CD14-positive monocyte (primary cell): ENCODE measurements around the gene ADSL. TPM values are rescaled to one million over a fixed set of nuclear protein-coding genes. Genes with fewer than 3 reads are reported as not detected.

Experiments used
- DNase-seq, 3 donors: peaks; one replicate each; pipeline ENCODE4 v3.0.0-alpha.2; 2011 to 2022
- H2AFZ ChIP-seq: 2 replicates; pipeline ENCODE4 v1.6.0; 2012; ENCODE audit warnings: mild to moderate bottlenecking, low read depth, low read length, inconsistent platforms; ENCODE audit not compliant: insufficient read depth, poor library complexity, severe bottlenecking
- H3K27ac ChIP-seq, 2 donors: 1 replicate in 1 of 2; 2 replicates in 1 of 2; pipeline ENCODE4 v1.5.1; 2012 to 2013; ENCODE audit warnings: low read length in 2 of 2, control low read depth in 1 of 2, inconsistent platforms in 1 of 2, low read depth in 1 of 2, mild to moderate bottlenecking in 1 of 2
- H3K27me3 ChIP-seq, 2 donors: one replicate each; pipeline versions ENCODE4 v1.6.0 to v1.6.1; 2011 to 2013; ENCODE audit warnings: low read length in 2 of 2; ENCODE audit not compliant: control insufficient read depth in 2 of 2, insufficient read depth in 2 of 2
- H3K36me3 ChIP-seq, 2 donors: replicated peaks in 1 of 2; 1 replicate in 1 of 2; 2 replicates in 1 of 2; pipeline versions ENCODE4 v1.5.1 to v1.6.1; 2012 to 2013; ENCODE audit warnings: low read length in 2 of 2, control low read depth in 1 of 2, inconsistent platforms in 1 of 2, mild to moderate bottlenecking in 1 of 2; ENCODE audit not compliant: insufficient read depth in 2 of 2, control insufficient read depth in 1 of 2
- H3K4me1 ChIP-seq, 2 donors: 1 replicate in 1 of 2; 2 replicates in 1 of 2; pipeline versions ENCODE4 v1.5.1 to v1.6.1; 2012 to 2013; ENCODE audit warnings: low read length in 2 of 2, control low read depth in 1 of 2, inconsistent platforms in 1 of 2, mild to moderate bottlenecking in 1 of 2, moderate library complexity in 1 of 2; ENCODE audit not compliant: insufficient read depth in 2 of 2, control insufficient read depth in 1 of 2
- H3K4me2 ChIP-seq: replicated peaks from 2 replicates; pipeline ENCODE3; 2012; ENCODE audit warnings: low read length, moderate library complexity, mild to moderate bottlenecking; ENCODE audit not compliant: poor library complexity, severe bottlenecking; ENCODE audit errors: extremely low read depth
- H3K4me3 ChIP-seq, 3 experiments: fragments of 200-600 bp in 1 of 3; sonication (generic) in 1 of 3; replicated peaks in 1 of 3; 1 replicate in 2 of 3; 2 replicates in 1 of 3; pipeline ENCODE4 v1.5.1; 2011 to 2013; ENCODE audit warnings: low read length in 3 of 3, mild to moderate bottlenecking in 3 of 3, control low read depth in 2 of 3, low read depth in 2 of 3, inconsistent platforms in 1 of 3, moderate library complexity in 1 of 3
- H3K79me2 ChIP-seq: 2 replicates; pipeline ENCODE4 v1.6.0; 2012; ENCODE audit warnings: mild to moderate bottlenecking, control low read depth, inconsistent platforms, low read length, moderate library complexity; ENCODE audit not compliant: insufficient read depth
- H3K9ac ChIP-seq: 2 replicates; pipeline ENCODE4 v1.6.0; 2017; ENCODE audit warnings: low read length, mild to moderate bottlenecking; ENCODE audit not compliant: insufficient read depth, poor library complexity, severe bottlenecking
- H3K9me3 ChIP-seq, 2 donors: replicated peaks in 1 of 2; 1 replicate in 1 of 2; 2 replicates in 1 of 2; pipeline versions ENCODE4 v1.5.1 to v1.6.1; 2012 to 2013; ENCODE audit warnings: low read length in 2 of 2, control low read depth in 1 of 2; ENCODE audit not compliant: control insufficient read depth in 1 of 2, insufficient read depth in 1 of 2
- H4K20me1 ChIP-seq: 2 replicates; pipeline ENCODE4 v1.6.0; 2012; ENCODE audit warnings: mild to moderate bottlenecking, low read length, control low read depth, moderate library complexity; ENCODE audit not compliant: insufficient read depth
- H3K27ac Mint-ChIP-seq, 7 donors: one replicate each; pipeline ENCODE4 v1.8.0; 2020; ENCODE audit warnings: mild to moderate bottlenecking in 7 of 7, mixed read lengths in 7 of 7, moderate library complexity in 6 of 7, inconsistent platforms in 2 of 7
- H3K27me3 Mint-ChIP-seq, 3 donors: one replicate each; pipeline ENCODE4 v1.8.0; 2021 to 2022; ENCODE audit warnings: low read depth in 3 of 3, mild to moderate bottlenecking in 3 of 3, mixed read lengths in 3 of 3, moderate library complexity in 3 of 3, inconsistent platforms in 1 of 3
- H3K36me3 Mint-ChIP-seq, 2 donors: one replicate each; pipeline ENCODE4 v1.8.0; 2020; ENCODE audit warnings: mixed read lengths in 2 of 2, inconsistent platforms in 1 of 2, mild to moderate bottlenecking in 1 of 2
- H3K4me1 Mint-ChIP-seq: one replicate; pipeline ENCODE4 v1.8.0; 2020; ENCODE audit warnings: mild to moderate bottlenecking, mixed read lengths
- H3K4me3 Mint-ChIP-seq, 2 donors: one replicate each; pipeline ENCODE4 v1.8.0; 2020; ENCODE audit warnings: mild to moderate bottlenecking in 2 of 2, mixed read lengths in 2 of 2, moderate library complexity in 1 of 2
- H3K9me3 Mint-ChIP-seq, 7 donors: one replicate each; pipeline ENCODE4 v1.8.0; 2020 to 2022; ENCODE audit warnings: mixed read lengths in 7 of 7, mild to moderate bottlenecking in 6 of 7, moderate library complexity in 6 of 7, inconsistent platforms in 2 of 7
- WGBS: methylation state at CpG from one replicate; pipeline ENCODE4 v1.1.5; 2013; ENCODE audit warnings: missing lambda C conversion rate; ENCODE audit not compliant: insufficient coverage; 5-methylcytosine and 5-hydroxymethylcytosine counted together
- intact Hi-C, 2 donors: fragments of 100-400 bp; cut with micrococcal nuclease; formaldehyde crosslinking; loops; one replicate each; pipeline versions ENCODE4 v1.15.0 to v1.15.1; 2023
- polyA plus RNA-seq, 3 donors: library from polyadenylated mRNA; depleted of rRNA in 1 of 3; unstranded in 2 of 3; stranded (reverse) in 1 of 3; fragments of 300-500 nt in 2 of 3; fragments of >200 nt in 1 of 3; fragmentation: Illumina TruSeq in 2 of 3; gene quantifications; 1 replicate in 2 of 3; 2 replicates in 1 of 3; pipeline ENCODE4 v1.2.3, GENCODE V29; 2012 to 2021
- TF ChIP-seq, protein P1 (sequence below): fragments of 200-600 bp; IDR thresholded peaks from one replicate; pipeline ENCODE4 v1.8.0; 2022; ENCODE audit warnings: antibody characterized with exemption, mild to moderate bottlenecking

ADSL gene
- polyA plus RNA-seq, 3 donors, result 56.7 to 82.3 (median 65.1) TPM

DNA sequence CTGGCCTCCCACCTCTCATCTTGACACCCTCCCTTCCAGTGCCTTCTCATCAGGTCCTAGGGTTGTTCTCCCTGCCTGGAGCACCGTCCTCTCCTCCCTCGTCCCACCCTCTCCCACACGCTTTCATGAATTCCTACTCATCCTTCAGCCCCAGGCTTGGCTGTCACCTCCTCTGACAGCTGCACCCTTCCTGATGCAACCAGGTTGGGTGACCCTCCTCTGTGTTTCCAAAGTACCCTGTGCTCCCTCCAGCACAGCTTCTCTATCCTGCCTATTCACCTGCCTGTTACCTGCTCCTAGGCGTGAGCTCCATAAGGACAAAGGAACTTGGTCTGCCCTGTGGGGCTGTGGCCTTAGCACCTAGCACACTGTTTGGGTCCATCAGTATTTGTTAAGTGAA, 82.5 kb downstream of the ADSL start:
- no peak overlapping the region for H3K4me3 Mint-ChIP-seq
- Histone ChIP-seq H3K4me2 (no peak overlapping the region), H3K4me1 (peaks cover 30 to 33% of the 10 kb centered on the region in 2 donors), H2AFZ (no peak overlapping the region), H3K9me3 (no peaks in the 10 kb centered on the region), H3K27ac (peak overlapping the region in 1 of 2 donors; percentile 68), H3K36me3 (peaks cover 84 to 97% of the 10 kb centered on the region in 2 donors), H3K9ac (no peak overlapping the region), H3K79me2 (peaks cover 100% of the 10 kb centered on the region), H3K27me3 (no peaks in the 10 kb centered on the region), H3K4me3 (no peak overlapping the region), H4K20me1 (peaks cover 100% of the 10 kb centered on the region)
- H3K9me3 Mint-ChIP-seq, result no peaks in the 10 kb centered on the region
- WGBS, result 100% methylated on average over 3 of the region's 4 CpGs
- TF ChIP-seq, protein P1, sequence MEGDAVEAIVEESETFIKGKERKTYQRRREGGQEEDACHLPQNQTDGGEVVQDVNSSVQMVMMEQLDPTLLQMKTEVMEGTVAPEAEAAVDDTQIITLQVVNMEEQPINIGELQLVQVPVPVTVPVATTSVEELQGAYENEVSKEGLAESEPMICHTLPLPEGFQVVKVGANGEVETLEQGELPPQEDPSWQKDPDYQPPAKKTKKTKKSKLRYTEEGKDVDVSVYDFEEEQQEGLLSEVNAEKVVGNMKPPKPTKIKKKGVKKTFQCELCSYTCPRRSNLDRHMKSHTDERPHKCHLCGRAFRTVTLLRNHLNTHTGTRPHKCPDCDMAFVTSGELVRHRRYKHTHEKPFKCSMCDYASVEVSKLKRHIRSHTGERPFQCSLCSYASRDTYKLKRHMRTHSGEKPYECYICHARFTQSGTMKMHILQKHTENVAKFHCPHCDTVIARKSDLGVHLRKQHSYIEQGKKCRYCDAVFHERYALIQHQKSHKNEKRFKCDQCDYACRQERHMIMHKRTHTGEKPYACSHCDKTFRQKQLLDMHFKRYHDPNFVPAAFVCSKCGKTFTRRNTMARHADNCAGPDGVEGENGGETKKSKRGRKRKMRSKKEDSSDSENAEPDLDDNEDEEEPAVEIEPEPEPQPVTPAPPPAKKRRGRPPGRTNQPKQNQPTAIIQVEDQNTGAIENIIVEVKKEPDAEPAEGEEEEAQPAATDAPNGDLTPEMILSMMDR, result no peak
- peaks cover 56% of the 10 kb centered on the region for H3K4me1 Mint-ChIP-seq
- H3K36me3 Mint-ChIP-seq, result peaks cover 75 to 92% of the 10 kb centered on the region in 2 donors
- no peak for DNase-seq
- H3K27me3 Mint-ChIP-seq, result peaks cover 0 to 3% (median 0%) of the 10 kb centered on the region in 3 donors
- peak overlapping the region; percentile 17 to 79 (median 71) for H3K27ac Mint-ChIP-seq
- intact Hi-C loops, result no loop called here

DNA sequence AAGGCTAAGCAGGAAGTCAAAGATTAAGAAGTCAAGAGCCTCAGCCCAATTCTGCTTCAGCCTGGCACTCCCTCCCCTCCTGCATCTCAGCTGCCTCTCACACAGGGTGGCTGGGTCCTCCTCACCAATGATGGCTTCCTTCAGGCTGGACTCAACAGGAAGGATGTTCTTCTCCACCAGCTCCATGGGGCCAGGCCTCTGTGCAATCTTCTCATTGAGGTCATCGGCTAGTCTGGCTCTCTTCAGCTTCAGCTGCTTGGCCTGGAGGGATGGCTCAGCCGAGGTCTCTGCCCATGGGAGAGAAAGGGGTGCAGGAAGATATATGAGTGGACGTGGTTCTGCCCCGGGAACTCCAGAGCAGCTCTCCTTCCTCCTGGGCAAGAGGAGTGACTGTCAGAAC, 83.2 kb downstream of the ADSL start:
- H3K4me1 ChIP-seq, result peaks cover 36% of the 10 kb centered on the region in 2 donors

More for the DNA sequence above, 83.2 kb downstream of the ADSL start:
- H3K4me3 ChIP-seq, result no peak overlapping the region
- H4K20me1 ChIP-seq, result peaks cover 100% of the 10 kb centered on the region
- no peaks in the 10 kb centered on the region for H3K27me3 ChIP-seq
- peak overlapping the region in 1 of 2 donors; percentile 68 for H3K27ac ChIP-seq
- no peak overlapping the region for H3K4me3 Mint-ChIP-seq
- no peaks in the 10 kb centered on the region for H3K9me3 Mint-ChIP-seq
- H3K36me3 ChIP-seq, result peaks cover 81 to 94% of the 10 kb centered on the region in 2 donors
- DNase-seq, result no peak
- peaks cover 100% of the 10 kb centered on the region for H3K79me2 ChIP-seq
- H3K4me1 Mint-ChIP-seq, result peaks cover 62% of the 10 kb centered on the region
- intact Hi-C loops, result no loop called here
- no peak overlapping the region for H3K9ac ChIP-seq
- H3K4me2 ChIP-seq, result no peak overlapping the region
- peak overlapping the region in 6 of 7 donors; percentile 23 to 88 (median 72) for H3K27ac Mint-ChIP-seq
- H2AFZ ChIP-seq, result no peak overlapping the region
- TF ChIP-seq, protein P1, result no peak
- WGBS, result 100% methylated on average over 2 of the region's 4 CpGs
- peaks cover 0 to 3% (median 1%) of the 10 kb centered on the region in 3 donors for H3K27me3 Mint-ChIP-seq
- no peaks in the 10 kb centered on the region for H3K9me3 ChIP-seq
- peaks cover 80 to 92% of the 10 kb centered on the region in 2 donors for H3K36me3 Mint-ChIP-seq
